ENCODE data around the gene SHTN1.

DNA sequence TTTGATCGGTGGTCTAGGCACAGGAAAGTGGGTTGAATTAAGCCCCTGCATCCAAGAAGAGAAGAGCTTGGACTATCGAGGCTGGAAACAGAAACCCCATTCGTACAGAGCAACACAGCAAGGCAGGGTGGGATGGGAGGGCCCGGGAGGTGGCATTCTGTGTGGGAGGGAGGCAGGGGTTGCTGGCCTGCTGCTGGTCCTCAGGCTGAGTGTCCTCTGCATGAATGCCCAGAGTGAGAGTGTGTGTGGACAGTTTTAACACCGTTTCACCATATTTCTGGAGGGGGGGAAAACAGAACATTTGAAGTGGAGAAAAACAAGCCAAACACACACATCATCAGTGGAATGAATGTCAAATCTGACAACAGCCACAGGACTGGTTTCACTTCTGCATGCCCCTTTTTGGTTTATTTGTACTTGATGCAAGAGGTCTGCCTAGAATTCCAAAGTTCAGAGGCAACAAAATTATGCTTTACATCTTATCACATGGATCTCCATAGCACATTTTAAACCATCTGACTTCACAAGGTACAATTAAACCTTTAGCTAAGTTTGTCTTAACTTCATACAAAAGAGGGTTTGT is 166.8 kb downstream of the SHTN1 start:
- TF ChIP-seq, protein P1, sequence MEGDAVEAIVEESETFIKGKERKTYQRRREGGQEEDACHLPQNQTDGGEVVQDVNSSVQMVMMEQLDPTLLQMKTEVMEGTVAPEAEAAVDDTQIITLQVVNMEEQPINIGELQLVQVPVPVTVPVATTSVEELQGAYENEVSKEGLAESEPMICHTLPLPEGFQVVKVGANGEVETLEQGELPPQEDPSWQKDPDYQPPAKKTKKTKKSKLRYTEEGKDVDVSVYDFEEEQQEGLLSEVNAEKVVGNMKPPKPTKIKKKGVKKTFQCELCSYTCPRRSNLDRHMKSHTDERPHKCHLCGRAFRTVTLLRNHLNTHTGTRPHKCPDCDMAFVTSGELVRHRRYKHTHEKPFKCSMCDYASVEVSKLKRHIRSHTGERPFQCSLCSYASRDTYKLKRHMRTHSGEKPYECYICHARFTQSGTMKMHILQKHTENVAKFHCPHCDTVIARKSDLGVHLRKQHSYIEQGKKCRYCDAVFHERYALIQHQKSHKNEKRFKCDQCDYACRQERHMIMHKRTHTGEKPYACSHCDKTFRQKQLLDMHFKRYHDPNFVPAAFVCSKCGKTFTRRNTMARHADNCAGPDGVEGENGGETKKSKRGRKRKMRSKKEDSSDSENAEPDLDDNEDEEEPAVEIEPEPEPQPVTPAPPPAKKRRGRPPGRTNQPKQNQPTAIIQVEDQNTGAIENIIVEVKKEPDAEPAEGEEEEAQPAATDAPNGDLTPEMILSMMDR (conservative IDR thresholded peaks at IDR 0.05 in 1 of 2, IDR thresholded peaks at IDR 0.05 in 1 of 2; ENCODE audit: low read depth in 1 of 2, low read length in 2 of 2) = no peak
- no peak for TF ChIP-seq EZH2 (IDR thresholded peaks at IDR 0.05; ENCODE audit: low read length, missing control alignments)

Measured in fibroblast of lung (primary cell).